HepG2 (cell line): ENCODE results near the gene LOC128125822.

ENCODE experiments used
- BHLHE40 ChIP-seq: IDR thresholded peaks from 2 replicates; pipeline ENCODE4 v1.6.1; 2011; ENCODE audit warnings: low read length, improper control_type of control experiment
- FOXJ3 ChIP-seq: sonication (generic); formaldehyde crosslinking; IDR thresholded peaks from 2 replicates; pipeline ENCODE4 v1.4.0; 2020; ENCODE audit warnings: missing genetic modification reagents, mild to moderate bottlenecking, borderline replicate concordance
- HDAC2 ChIP-seq: sonication (generic); formaldehyde crosslinking; IDR thresholded peaks from 2 replicates; pipeline ENCODE4 v1.4.0; 2020; ENCODE audit warnings: missing genetic modification reagents
- HINFP ChIP-seq: sonication (generic); formaldehyde crosslinking; IDR thresholded peaks from 2 replicates; pipeline ENCODE4 v1.4.0; 2020; ENCODE audit warnings: low read depth, mild to moderate bottlenecking, missing genetic modification reagents
- HNRNPK ChIP-seq: fragments of 200-400 bp; formaldehyde crosslinking; IDR thresholded peaks from 2 replicates; pipeline ENCODE4 v1.6.1; 2018; ENCODE audit warnings: low read length, low read depth, moderate library complexity, mild to moderate bottlenecking; ENCODE audit not compliant: poor library complexity, severe bottlenecking
- JARID2 ChIP-seq: sonication (generic); formaldehyde crosslinking; IDR thresholded peaks from 2 replicates; pipeline ENCODE4 v1.8.1; 2023; ENCODE audit warnings: missing genetic modification reagents, inconsistent platforms; ENCODE audit not compliant: insufficient replicate concordance
- MAFG ChIP-seq: sonication (generic); formaldehyde crosslinking; IDR thresholded peaks from 2 replicates; pipeline ENCODE4 v1.5.1; 2020; ENCODE audit warnings: mild to moderate bottlenecking, missing genetic modification reagents
- PHF8 ChIP-seq: sonication (generic); formaldehyde crosslinking; IDR thresholded peaks from 2 replicates; pipeline ENCODE4 v1.5.0; 2020; ENCODE audit warnings: missing genetic modification reagents
- PLRG1 ChIP-seq: fragments of 450-650 bp; conservative IDR thresholded peaks from 2 replicates; pipeline ENCODE4 v1.6.1; 2016
- SP2 ChIP-seq: sonication (generic); formaldehyde crosslinking; IDR thresholded peaks from 2 replicates; pipeline ENCODE4 v1.5.1; 2020; ENCODE audit warnings: mild to moderate bottlenecking, missing genetic modification reagents
- SSRP1 ChIP-seq: IDR thresholded peaks from 2 replicates; pipeline ENCODE4 v1.6.1; 2016; ENCODE audit warnings: control low read depth
- TAF15 ChIP-seq: fragments of 200-400 bp; formaldehyde crosslinking; IDR thresholded peaks from one replicate; pipeline ENCODE4 v1.6.1; 2018; ENCODE audit warnings: mild to moderate bottlenecking, low read depth, low read length; ENCODE audit not compliant: poor library complexity, severe bottlenecking
- TGIF2 ChIP-seq: IDR thresholded peaks from 2 replicates; pipeline ENCODE4 v1.6.1; 2016; ENCODE audit warnings: control low read depth, missing compliant biosample characterization
- ZNF124 ChIP-seq: sonication (generic); formaldehyde crosslinking; IDR thresholded peaks from 2 replicates; pipeline ENCODE4 v1.4.0; 2020; ENCODE audit warnings: missing genetic modification reagents
- ZNF136 ChIP-seq: sonication (generic); formaldehyde crosslinking; IDR thresholded peaks from 2 replicates; pipeline ENCODE4 v1.8.1; 2022; ENCODE audit warnings: low read depth, mild to moderate bottlenecking, moderate library complexity, missing genetic modification reagents
- ZNF333 ChIP-seq: sonication (generic); formaldehyde crosslinking; IDR thresholded peaks from 2 replicates; pipeline ENCODE4 v1.4.0; 2020; ENCODE audit warnings: mild to moderate bottlenecking, missing genetic modification reagents, borderline replicate concordance
- ZNF501 ChIP-seq: sonication (generic); formaldehyde crosslinking; IDR thresholded peaks from 2 replicates; pipeline ENCODE4 v1.5.1; 2020; ENCODE audit warnings: mild to moderate bottlenecking, moderate library complexity, missing genetic modification reagents
- ZNF615 ChIP-seq: sonication (generic); formaldehyde crosslinking; IDR thresholded peaks from 2 replicates; pipeline ENCODE4 v1.5.0; 2020; ENCODE audit warnings: mild to moderate bottlenecking, missing genetic modification reagents, borderline replicate concordance
- ZSCAN31 ChIP-seq: sonication (generic); formaldehyde crosslinking; IDR thresholded peaks from 2 replicates; pipeline ENCODE4 v1.5.0; 2020; ENCODE audit warnings: low read depth, mild to moderate bottlenecking, missing genetic modification reagents
- TF ChIP-seq, protein P1 (sequence below): sonication (generic); formaldehyde crosslinking; IDR thresholded peaks from 2 replicates; pipeline ENCODE4 v1.4.0; 2020; ENCODE audit warnings: missing genetic modification reagents
- TF ChIP-seq, protein P2 (sequence below): sonication (generic); formaldehyde crosslinking; IDR thresholded peaks from 2 replicates; pipeline ENCODE4 v1.5.1; 2020; ENCODE audit warnings: missing genetic modification reagents, mild to moderate bottlenecking, borderline replicate concordance
- TF ChIP-seq, protein P3 (sequence below): sonication (generic); formaldehyde crosslinking; conservative IDR thresholded peaks from 2 replicates; pipeline ENCODE4 v1.8.0; 2022; ENCODE audit warnings: mild to moderate bottlenecking, moderate library complexity, missing genetic modification reagents

LOC128125822 gene

GRCh38 chr6:63573076-63573898 is 1.0 kb downstream of the LOC128125822 start (continued):
- peak; percentile 46; the same call in 1 of the 2 replicates for TF ChIP-seq FOXJ3 (CRISPR knock-in tag)
- TF ChIP-seq TGIF2 (CRISPR knock-in tag), result no peak; the same call in none of the 2 replicates
- TF ChIP-seq PLRG1, result no peak
- peak; percentile 53; the same call in 1 of the 2 replicates for TF ChIP-seq ZNF136 (CRISPR knock-in tag)
- peak; percentile 74; the same call in 1 of the 2 replicates for TF ChIP-seq ZSCAN31 (CRISPR knock-in tag)
- peak; percentile 45 for TF ChIP-seq BHLHE40
- TF ChIP-seq, protein P1, sequence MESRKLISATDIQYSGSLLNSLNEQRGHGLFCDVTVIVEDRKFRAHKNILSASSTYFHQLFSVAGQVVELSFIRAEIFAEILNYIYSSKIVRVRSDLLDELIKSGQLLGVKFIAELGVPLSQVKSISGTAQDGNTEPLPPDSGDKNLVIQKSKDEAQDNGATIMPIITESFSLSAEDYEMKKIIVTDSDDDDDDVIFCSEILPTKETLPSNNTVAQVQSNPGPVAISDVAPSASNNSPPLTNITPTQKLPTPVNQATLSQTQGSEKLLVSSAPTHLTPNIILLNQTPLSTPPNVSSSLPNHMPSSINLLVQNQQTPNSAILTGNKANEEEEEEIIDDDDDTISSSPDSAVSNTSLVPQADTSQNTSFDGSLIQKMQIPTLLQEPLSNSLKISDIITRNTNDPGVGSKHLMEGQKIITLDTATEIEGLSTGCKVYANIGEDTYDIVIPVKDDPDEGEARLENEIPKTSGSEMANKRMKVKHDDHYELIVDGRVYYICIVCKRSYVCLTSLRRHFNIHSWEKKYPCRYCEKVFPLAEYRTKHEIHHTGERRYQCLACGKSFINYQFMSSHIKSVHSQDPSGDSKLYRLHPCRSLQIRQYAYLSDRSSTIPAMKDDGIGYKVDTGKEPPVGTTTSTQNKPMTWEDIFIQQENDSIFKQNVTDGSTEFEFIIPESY (CRISPR knock-in tag), result no peak
- no peak for TF ChIP-seq JARID2
- peak; percentile 79 for TF ChIP-seq HDAC2 (CRISPR knock-in tag)
- no peak for TF ChIP-seq HINFP (CRISPR knock-in tag)
- TF ChIP-seq ZNF615 (CRISPR knock-in tag), result peak; percentile 75; the same call in 1 of the 2 replicates
- TF ChIP-seq SSRP1, result no peak
- TF ChIP-seq, protein P2, sequence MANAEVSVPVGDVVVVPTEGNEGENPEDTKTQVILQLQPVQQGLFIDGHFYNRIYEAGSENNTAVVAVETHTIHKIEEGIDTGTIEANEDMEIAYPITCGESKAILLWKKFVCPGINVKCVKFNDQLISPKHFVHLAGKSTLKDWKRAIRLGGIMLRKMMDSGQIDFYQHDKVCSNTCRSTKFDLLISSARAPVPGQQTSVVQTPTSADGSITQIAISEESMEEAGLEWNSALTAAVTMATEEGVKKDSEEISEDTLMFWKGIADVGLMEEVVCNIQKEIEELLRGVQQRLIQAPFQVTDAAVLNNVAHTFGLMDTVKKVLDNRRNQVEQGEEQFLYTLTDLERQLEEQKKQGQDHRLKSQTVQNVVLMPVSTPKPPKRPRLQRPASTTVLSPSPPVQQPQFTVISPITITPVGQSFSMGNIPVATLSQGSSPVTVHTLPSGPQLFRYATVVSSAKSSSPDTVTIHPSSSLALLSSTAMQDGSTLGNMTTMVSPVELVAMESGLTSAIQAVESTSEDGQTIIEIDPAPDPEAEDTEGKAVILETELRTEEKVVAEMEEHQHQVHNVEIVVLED (CRISPR knock-in tag), result peak; percentile 55
- peak; percentile 71 for TF ChIP-seq HNRNPK
- 0 out of 2 replicates have a peak, but pooled peaks have one; percentile 25 for TF ChIP-seq MAFG (CRISPR knock-in tag)
- TF ChIP-seq TAF15, result no peak
- TF ChIP-seq, protein P3, sequence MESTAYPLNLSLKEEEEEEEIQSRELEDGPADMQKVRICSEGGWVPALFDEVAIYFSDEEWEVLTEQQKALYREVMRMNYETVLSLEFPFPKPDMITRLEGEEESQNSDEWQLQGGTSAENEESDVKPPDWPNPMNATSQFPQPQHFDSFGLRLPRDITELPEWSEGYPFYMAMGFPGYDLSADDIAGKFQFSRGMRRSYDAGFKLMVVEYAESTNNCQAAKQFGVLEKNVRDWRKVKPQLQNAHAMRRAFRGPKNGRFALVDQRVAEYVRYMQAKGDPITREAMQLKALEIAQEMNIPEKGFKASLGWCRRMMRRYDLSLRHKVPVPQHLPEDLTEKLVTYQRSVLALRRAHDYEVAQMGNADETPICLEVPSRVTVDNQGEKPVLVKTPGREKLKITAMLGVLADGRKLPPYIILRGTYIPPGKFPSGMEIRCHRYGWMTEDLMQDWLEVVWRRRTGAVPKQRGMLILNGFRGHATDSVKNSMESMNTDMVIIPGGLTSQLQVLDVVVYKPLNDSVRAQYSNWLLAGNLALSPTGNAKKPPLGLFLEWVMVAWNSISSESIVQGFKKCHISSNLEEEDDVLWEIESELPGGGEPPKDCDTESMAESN (CRISPR knock-in tag), result peak; percentile 94
- TF ChIP-seq PHF8, result peak; percentile 31; the same call in 1 of the 2 replicates
- 0 out of 2 replicates have a peak, but pooled peaks have one; percentile 64 for TF ChIP-seq ZNF501 (CRISPR knock-in tag)
- peak; percentile 43; the same call in 1 of the 2 replicates for TF ChIP-seq SP2
- TF ChIP-seq ZNF124, result peak; percentile 26; the same call in 1 of the 2 replicates
- TF ChIP-seq ZNF333 (CRISPR knock-in tag), result peak; percentile 34
